Activated naive CD8-positive, alpha-beta T cell treated with anti-CD3 and anti-CD28 coated beads, Interleukin-2, amount 50 U/mL, for 24 hours (primary cell): ENCODE measurements around the gene CCDC32.

Experiments used
- ATAC-seq: fragments of 150-1000 bp; cut with Tn5 transposase; one replicate; pipeline ENCODE4 v1.10.0; 2021
- DNase-seq: peaks from one replicate; pipeline ENCODE4 v3.0.0; 2021
- H3K27ac Mint-ChIP-seq: one replicate; pipeline ENCODE4 v1.8.0; 2021; ENCODE audit warnings: mild to moderate bottlenecking, mixed read lengths
- H3K27me3 Mint-ChIP-seq: one replicate; pipeline ENCODE4 v1.8.0; 2021; ENCODE audit warnings: mixed read lengths
- H3K36me3 Mint-ChIP-seq: one replicate; pipeline ENCODE4 v1.8.0; 2021; ENCODE audit warnings: low read depth, mixed read lengths
- H3K4me1 Mint-ChIP-seq: one replicate; pipeline ENCODE4 v1.8.0; 2021; ENCODE audit warnings: mixed read lengths
- H3K4me3 Mint-ChIP-seq: one replicate; pipeline ENCODE4 v1.8.0; 2021; ENCODE audit warnings: mild to moderate bottlenecking, moderate library complexity, mixed read lengths
- H3K9me3 Mint-ChIP-seq: one replicate; pipeline ENCODE4 v1.8.0; 2021; ENCODE audit warnings: mixed read lengths

The CCDC32 gene

GRCh38 chr15:40512440-40512839 is 52.4 kb downstream of the CCDC32 start:
- peak overlapping the region; percentile 60 for H3K4me3 Mint-ChIP-seq
- DNase-seq (no peak), ATAC-seq (no peak)
- peaks cover 57% of the 10 kb centered on the region for H3K27me3 Mint-ChIP-seq
- H3K27ac Mint-ChIP-seq: peak overlapping the region; percentile 32
- no peaks in the 10 kb centered on the region for H3K9me3 Mint-ChIP-seq
- no peaks in the 10 kb centered on the region for H3K36me3 Mint-ChIP-seq
- H3K4me1 Mint-ChIP-seq: peaks cover 21% of the 10 kb centered on the region

GRCh38 chr15:40511472-40512133 is 53.2 kb downstream of the CCDC32 start:
- no peak overlapping the region for H3K27ac Mint-ChIP-seq
- ATAC-seq: peak; percentile 56
- H3K27me3 Mint-ChIP-seq: peaks cover 62% of the 10 kb centered on the region
- H3K36me3 Mint-ChIP-seq: no peaks in the 10 kb centered on the region
- H3K4me3 Mint-ChIP-seq: peak overlapping the region; percentile 77
- H3K4me1 Mint-ChIP-seq: peaks cover 28% of the 10 kb centered on the region
- no peaks in the 10 kb centered on the region for H3K9me3 Mint-ChIP-seq
- peak; percentile 26 for DNase-seq

- DNase-seq (no peak), ATAC-seq (no peak)
- H3K27me3 Mint-ChIP-seq: peaks cover 67% of the 10 kb centered on the region
- peaks cover 32% of the 10 kb centered on the region for H3K4me1 Mint-ChIP-seq
- H3K9me3 Mint-ChIP-seq: no peaks in the 10 kb centered on the region
- peak overlapping the region; percentile 77 for H3K4me3 Mint-ChIP-seq
- H3K36me3 Mint-ChIP-seq: no peaks in the 10 kb centered on the region
- H3K27ac Mint-ChIP-seq: no peak overlapping the region
Measured at GRCh38 chr15:40511093-40511471, 53.8 kb downstream of the CCDC32 start.

DNA sequence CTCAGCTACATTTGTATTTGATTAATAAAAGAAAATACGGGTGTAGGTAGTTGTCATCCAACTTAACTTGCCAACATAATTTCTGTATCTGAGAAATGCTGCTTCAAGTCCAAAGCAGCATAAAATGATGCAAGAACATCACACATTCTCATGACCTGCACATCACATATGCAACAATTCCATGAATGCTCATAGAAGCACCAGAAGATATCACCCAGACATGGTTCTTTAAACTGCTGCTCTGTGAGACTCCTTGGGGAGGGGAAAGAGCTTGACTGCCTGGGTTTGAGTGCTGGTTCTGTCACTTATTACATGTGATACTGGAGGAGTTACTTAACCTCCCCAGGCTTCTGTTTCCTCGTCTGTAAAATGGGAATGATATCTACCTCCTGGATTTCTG is 54.6 kb downstream of the CCDC32 start:
- ATAC-seq: no peak
- H3K27me3 Mint-ChIP-seq: peaks cover 70% of the 10 kb centered on the region
- no peak overlapping the region for H3K27ac Mint-ChIP-seq
- H3K4me3 Mint-ChIP-seq: no peak overlapping the region
- peaks cover 32% of the 10 kb centered on the region for H3K4me1 Mint-ChIP-seq
- H3K36me3 Mint-ChIP-seq: no peaks in the 10 kb centered on the region
- H3K9me3 Mint-ChIP-seq: no peaks in the 10 kb centered on the region
- no peak for DNase-seq

- H3K4me3 Mint-ChIP-seq: no peak overlapping the region
- H3K27me3 Mint-ChIP-seq: peaks cover 66% of the 10 kb centered on the region
- peaks cover 32% of the 10 kb centered on the region for H3K4me1 Mint-ChIP-seq
- H3K27ac Mint-ChIP-seq: no peak overlapping the region
- H3K36me3 Mint-ChIP-seq: no peaks in the 10 kb centered on the region
- no peak for ATAC-seq
- no peaks in the 10 kb centered on the region for H3K9me3 Mint-ChIP-seq
- no peak for DNase-seq
Measured at GRCh38 chr15:40508216-40508615, 56.6 kb downstream of the CCDC32 start.

- peaks cover 59% of the 10 kb centered on the region for H3K27me3 Mint-ChIP-seq
- H3K4me3 Mint-ChIP-seq: peak overlapping the region; percentile 3
- H3K36me3 Mint-ChIP-seq: no peaks in the 10 kb centered on the region
- H3K9me3 Mint-ChIP-seq: no peaks in the 10 kb centered on the region
- no peak overlapping the region for H3K27ac Mint-ChIP-seq
- peak; percentile 77 for DNase-seq
- peak; percentile 93 for ATAC-seq
- H3K4me1 Mint-ChIP-seq: peaks cover 30% of the 10 kb centered on the region
Measured at GRCh38 chr15:40506964-40507571, 57.8 kb downstream of the CCDC32 start.
